ENCODE measurements around the gene SNAP47.

SNAP47 gene

DNA sequence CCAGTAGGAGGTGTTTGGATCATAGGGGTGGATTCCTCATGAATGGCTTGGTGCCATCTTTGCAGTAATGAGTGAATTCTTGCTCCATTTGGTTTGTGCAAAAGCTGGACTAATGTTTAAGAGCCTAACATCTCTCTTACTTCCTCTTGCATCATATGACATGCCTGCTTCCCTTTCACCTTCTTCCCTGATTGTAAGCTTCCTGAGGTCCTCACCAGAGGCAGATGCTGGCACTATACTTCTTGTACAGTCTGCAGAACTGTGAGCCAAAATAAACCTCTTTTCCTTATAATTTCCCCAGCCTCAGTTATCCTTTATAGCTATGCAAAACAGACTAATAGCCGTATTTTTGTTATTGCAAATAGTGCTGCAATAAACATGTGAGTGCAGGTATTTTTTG lies 88.3 kb downstream of the SNAP47 start:
- Histone ChIP-seq H3K9ac (ENCODE audit: low read length) (no peak overlapping the region), H2AFZ (ENCODE audit: low read length) (no peak overlapping the region), H3K27me3 (ENCODE audit: insufficient read depth, low read length) (no peaks in the 10 kb centered on the region; the same call in 1 of the 2 replicates), H3K9me3 (ENCODE audit: low read length) (no peaks in the 10 kb centered on the region), H3F3A (ENCODE audit: insufficient read depth, low read length) (no peaks in the 10 kb centered on the region), H3K27ac (ENCODE audit: low read depth, low read length, poor library complexity, severe bottlenecking) (no peak overlapping the region), H3K79me2 (ENCODE audit: insufficient read depth, low read length) (no peaks in the 10 kb centered on the region), H3K4me1 (ENCODE audit: insufficient read depth, low read length, severe bottlenecking) (no peaks in the 10 kb centered on the region), H4K20me1 (ENCODE audit: insufficient read depth, low read length) (no peaks in the 10 kb centered on the region), H3K4me3 (ENCODE audit: low read depth, low read length, poor library complexity, severe bottlenecking) (no peak overlapping the region), H3K36me3 (ENCODE audit: insufficient read depth, low read length) (no peaks in the 10 kb centered on the region), H3K4me2 (ENCODE audit: low read length) (no peak overlapping the region), H3K9me2 (ENCODE audit: low read depth, low read length) (no peaks in the 10 kb centered on the region)
- no peak for TF ChIP-seq EZH2 (IDR thresholded peaks at IDR 0.05; ENCODE audit: borderline replicate concordance, low read length)
- TF ChIP-seq CTCF (IDR thresholded peaks at IDR 0.05; ENCODE audit: low read length), result no peak

GRCh38 chr1:227824204-227824603 lies 89.0 kb downstream of the SNAP47 start:
- TF ChIP-seq CTCF (IDR thresholded peaks at IDR 0.05; ENCODE audit: low read length) (no peak), EZH2 (IDR thresholded peaks at IDR 0.05; ENCODE audit: borderline replicate concordance, low read length) (no peak)
- no peak overlapping the region for H3K4me3 ChIP-seq (ENCODE audit: low read depth, low read length, poor library complexity, severe bottlenecking)
- H3F3A ChIP-seq (ENCODE audit: insufficient read depth, low read length), result no peaks in the 10 kb centered on the region

GRCh38 chr1:227828786-227829185 lies 93.6 kb downstream of the SNAP47 start:
- no peak overlapping the region for H3K9ac ChIP-seq (ENCODE audit: low read length)
- no peak overlapping the region for H2AFZ ChIP-seq (ENCODE audit: low read length)
- H3K9me3 ChIP-seq (ENCODE audit: low read length), result no peaks in the 10 kb centered on the region
- H3K4me1 ChIP-seq (ENCODE audit: insufficient read depth, low read length, severe bottlenecking), result no peaks in the 10 kb centered on the region
- H3K79me2 ChIP-seq (ENCODE audit: insufficient read depth, low read length), result no peaks in the 10 kb centered on the region
- no peak overlapping the region for H3K4me3 ChIP-seq (ENCODE audit: low read depth, low read length, poor library complexity, severe bottlenecking)
- H4K20me1 ChIP-seq (ENCODE audit: insufficient read depth, low read length), result no peaks in the 10 kb centered on the region
- H3K27me3 ChIP-seq (ENCODE audit: insufficient read depth, low read length), result no peaks in the 10 kb centered on the region; the same call in 1 of the 2 replicates
- no peaks in the 10 kb centered on the region for H3F3A ChIP-seq (ENCODE audit: insufficient read depth, low read length)
- no peak for TF ChIP-seq EZH2 (IDR thresholded peaks at IDR 0.05; ENCODE audit: borderline replicate concordance, low read length)
- no peak for TF ChIP-seq CTCF (IDR thresholded peaks at IDR 0.05; ENCODE audit: low read length)
- H3K36me3 ChIP-seq (ENCODE audit: insufficient read depth, low read length), result no peaks in the 10 kb centered on the region
- H3K4me2 ChIP-seq (ENCODE audit: low read length), result no peak overlapping the region
- no peak overlapping the region for H3K27ac ChIP-seq (ENCODE audit: low read depth, low read length, poor library complexity, severe bottlenecking)
- no peaks in the 10 kb centered on the region for H3K9me2 ChIP-seq (ENCODE audit: low read depth, low read length)

More at GRCh38 chr1:227824204-227824603, 89.0 kb downstream of the SNAP47 start:
- no peaks in the 10 kb centered on the region; the same call in 1 of the 2 replicates for H3K27me3 ChIP-seq (ENCODE audit: insufficient read depth, low read length)
- H3K9me3 ChIP-seq (ENCODE audit: low read length), result no peaks in the 10 kb centered on the region
- H3K9me2 ChIP-seq (ENCODE audit: low read depth, low read length), result no peaks in the 10 kb centered on the region
- no peak overlapping the region for H3K9ac ChIP-seq (ENCODE audit: low read length)
- H3K4me1 ChIP-seq (ENCODE audit: insufficient read depth, low read length, severe bottlenecking), result no peaks in the 10 kb centered on the region
- H3K4me2 ChIP-seq (ENCODE audit: low read length), result no peak overlapping the region
- no peaks in the 10 kb centered on the region for H3K79me2 ChIP-seq (ENCODE audit: insufficient read depth, low read length)
- no peaks in the 10 kb centered on the region for H3K36me3 ChIP-seq (ENCODE audit: insufficient read depth, low read length)
- H4K20me1 ChIP-seq (ENCODE audit: insufficient read depth, low read length), result no peaks in the 10 kb centered on the region
- H3K27ac ChIP-seq (ENCODE audit: low read depth, low read length, poor library complexity, severe bottlenecking), result no peak overlapping the region
- H2AFZ ChIP-seq (ENCODE audit: low read length), result no peak overlapping the region

All from OCI-LY1 (cell line).